SKM-1 (cell line): ENCODE data around the gene PHYHIPL.
"Not testable (repeated sequence)": the region's sequence is repeated elsewhere in the genome, so short reads cannot be mapped to it uniquely, and the experiment has no call there.

Experiments
- DNase-seq: peaks from one replicate; lab custom pipeline; 2025; ENCODE audit not compliant: unreplicated experiment; lab: John Stamatoyannopoulos, UW

Gene PHYHIPL

GRCh38 chr10:59190332-59190731 is 13.9 kb downstream of the PHYHIPL start:
- DNase-seq, result no peak

DNA sequence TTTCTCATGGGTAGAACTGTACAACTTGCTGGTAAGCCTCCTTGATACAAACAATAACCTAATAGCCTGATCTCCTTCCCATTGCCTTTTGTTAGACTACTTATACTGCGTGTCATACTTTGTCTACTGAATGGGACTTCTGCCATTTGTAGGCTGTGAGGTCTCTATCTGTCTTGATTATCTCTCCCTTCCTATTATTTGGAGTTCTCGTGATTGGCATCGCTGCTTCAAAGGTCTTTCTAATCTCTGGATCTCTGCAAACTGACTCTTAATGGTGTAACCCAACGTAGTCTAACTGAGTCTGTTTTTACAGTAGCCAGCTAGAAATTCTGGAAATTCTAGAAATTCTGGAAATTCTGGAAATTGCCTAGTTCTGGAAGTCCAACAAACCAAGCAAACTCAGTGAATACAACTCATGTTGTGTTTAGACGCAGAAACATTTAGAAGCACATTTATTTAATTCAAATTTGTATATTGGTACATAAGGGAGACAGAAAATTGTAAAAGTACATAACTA is 29.8 kb downstream of the PHYHIPL start:
- no peak for DNase-seq

GRCh38 chr10:59212301-59212798 is 35.9 kb downstream of the PHYHIPL start:
- DNase-seq, result no peak

DNA sequence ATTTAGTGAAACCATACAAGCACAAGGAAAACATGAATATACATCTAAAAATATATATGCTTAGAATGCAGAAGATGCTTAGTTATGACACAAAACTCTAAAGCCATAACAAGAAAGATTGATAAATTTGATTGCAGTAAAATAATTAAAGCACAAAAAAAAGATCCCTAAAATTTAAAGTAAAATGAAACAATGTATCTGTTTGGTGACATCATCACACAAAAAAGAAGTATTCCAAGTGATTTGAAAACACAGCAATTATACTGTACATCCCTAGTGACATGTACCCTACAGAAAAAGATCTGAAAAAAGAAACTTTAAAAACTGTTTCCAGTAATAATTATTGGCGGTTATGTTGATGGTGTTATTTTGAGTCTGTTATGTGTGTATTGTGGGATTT is 37.7 kb downstream of the PHYHIPL start:
- no peak for DNase-seq

DNA sequence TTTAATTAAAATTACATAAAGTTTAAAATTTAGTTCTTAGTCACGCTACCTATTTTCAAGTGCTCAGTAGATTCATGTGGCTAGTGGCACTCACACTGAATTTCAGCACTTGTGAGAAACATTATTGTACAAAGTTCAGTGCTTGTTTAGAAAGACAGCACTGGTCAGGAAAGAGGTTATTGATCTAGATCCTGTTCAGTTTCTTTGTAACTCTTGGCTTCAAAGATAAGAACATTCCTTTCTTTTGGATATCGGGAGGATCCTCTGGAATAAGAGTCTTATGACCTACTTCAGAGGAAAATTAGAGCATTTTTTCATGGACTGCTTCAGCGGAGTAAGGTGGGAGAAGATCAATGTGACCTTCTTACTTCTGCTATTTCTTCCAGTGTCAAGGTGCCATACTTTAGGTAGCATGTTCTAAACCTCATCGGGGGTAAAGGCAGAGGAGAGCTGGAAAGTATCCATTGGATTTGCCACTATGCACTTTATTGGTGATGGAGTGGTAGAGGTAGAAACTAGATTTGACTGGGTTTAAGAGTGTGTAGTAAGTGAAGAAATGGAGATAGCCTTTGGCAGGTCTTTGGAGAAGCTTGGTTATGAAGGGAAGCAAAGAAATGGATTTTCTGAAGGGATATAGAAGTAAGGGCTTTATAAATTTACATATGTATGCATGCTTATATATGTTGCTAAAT is 39.9 kb downstream of the PHYHIPL start:
- no peak for DNase-seq

DNA sequence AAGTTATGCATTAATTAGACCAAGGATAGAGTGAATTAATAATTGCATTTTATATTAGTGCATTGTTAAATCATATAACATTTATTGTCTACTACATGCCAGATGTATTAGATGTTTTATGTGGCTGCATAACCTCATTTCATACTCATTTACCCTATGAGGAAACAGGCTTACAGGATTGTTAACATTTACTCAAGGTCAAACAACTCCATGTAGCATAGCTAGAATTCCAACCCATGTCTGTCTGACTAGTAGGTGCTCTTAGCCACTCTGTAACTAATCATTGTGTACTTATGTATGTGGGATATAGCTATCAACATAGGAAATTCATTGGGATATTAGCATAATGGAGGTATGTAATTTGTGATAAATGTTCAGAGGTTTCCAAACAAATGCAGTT is 46.3 kb downstream of the PHYHIPL start:
- DNase-seq, result no peak

DNA sequence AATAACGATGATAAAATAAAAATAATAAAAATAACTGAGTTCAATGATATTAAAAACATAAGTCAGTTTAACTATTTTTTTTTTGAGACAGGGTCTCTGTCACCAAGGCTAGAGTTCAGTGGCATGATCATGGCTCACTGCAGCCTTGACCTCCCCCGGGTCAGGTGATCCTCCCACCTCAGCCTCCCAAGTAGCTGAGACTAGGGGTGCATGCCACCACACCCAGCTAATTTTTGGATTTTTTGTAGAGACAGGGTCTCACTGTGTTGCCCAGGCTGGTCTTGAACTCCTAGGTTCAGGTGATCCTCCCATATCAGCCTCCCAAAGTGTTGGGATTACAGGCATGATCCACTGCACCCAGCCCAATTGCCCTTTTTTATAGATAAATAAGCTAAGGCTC is 47.2 kb downstream of the PHYHIPL start:
- DNase-seq, result not testable (repeated sequence)

- no peak for DNase-seq
Measured at GRCh38 chr10:59225211-59225610, 48.8 kb downstream of the PHYHIPL start.

GRCh38 chr10:59227136-59227673 is 50.8 kb downstream of the PHYHIPL start:
- no peak for DNase-seq

DNA sequence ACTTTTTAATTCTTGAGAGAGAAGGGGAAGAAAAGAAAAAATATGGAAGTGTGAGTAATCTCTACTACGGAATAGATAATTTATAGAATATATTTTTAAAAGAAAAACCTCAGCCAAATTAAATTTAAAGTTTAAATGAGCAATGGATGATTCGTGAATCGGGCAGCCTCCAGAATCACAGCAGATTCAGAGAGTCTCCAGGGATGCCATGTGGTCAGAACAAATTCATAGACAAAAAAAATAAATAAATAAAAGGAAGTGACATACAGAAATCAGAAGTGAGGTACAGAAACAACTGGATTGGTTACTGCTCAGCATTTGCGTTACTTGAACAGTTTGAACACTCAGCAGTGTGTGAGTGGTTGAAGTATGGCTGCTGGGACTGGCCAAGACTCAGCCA is 53.0 kb downstream of the PHYHIPL start:
- no peak for DNase-seq

DNA sequence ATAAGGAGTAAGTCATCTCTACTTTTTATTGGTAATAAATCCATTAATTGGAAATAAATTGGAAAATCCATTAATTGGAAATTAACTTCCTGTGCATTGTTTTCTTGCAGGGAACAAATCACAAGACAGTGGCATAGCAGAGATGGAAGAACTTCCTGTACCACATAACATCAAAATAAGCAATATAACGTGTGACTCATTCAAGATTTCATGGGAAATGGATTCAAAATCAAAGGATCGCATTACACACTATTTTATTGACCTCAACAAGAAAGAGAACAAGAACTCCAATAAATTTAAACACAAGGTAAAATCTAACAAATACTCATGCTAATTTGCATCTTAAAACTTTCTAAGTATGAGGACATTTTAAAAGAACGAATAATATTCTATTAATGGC is 57.8 kb downstream of the PHYHIPL start:
- no peak for DNase-seq

DNA sequence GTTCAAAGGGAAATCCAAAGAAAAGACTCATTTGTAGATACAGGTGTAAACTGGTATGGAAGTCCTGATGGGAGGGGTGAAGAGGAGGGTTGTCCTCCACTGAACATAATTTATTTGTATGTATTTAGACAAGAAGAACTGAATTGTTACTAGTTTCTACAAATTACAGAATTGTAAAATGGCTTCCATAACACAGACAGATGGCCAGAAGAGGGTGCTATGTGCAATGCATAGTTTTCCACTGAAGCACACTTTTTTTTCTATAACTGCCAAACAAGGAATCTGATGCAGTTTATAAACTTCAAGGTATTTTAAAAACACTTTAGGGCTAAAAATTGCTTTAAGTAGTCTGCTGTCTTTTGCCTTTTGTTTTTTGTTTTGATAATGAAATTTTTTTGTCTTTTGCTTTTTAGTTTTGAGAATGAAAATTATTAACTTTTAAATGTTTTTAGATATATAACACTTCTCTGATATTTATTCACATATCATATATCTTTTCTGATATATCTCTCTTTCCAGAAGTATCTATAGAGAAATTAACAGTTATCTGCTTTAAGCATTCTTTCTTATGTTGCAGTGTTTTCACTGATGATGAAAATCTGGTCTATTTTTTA is 58.5 kb downstream of the PHYHIPL start:
- DNase-seq, result no peak

DNA sequence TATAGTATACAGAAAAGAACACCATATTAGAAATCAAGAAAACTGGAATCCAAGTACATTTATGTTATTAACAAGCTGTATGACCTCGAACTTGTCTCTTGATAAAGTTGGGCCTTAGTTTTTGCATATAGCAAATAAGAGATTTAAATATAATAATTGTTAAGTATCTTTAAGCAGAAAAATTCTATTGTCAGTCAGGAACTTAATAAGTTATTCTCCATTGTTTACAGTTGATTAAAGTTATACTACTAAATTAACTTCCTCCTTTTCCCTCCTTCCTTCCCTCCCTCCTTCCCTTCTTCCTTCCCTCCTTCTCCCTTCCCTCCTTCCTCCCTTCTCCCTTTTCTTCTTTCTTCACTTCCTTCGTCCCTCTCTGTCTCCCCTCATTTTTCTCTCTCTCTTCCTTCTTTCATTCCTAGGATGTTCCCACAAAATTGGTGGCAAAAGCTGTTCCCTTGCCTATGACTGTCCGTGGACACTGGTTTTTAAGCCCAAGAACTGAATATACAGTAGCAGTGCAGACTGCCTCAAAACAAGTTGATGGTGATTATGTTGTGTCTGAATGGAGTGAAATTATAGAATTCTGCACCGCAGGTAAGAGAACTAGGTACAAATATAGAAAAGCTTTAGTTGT is 59.7 kb downstream of the PHYHIPL start:
- DNase-seq, result no peak

DNA sequence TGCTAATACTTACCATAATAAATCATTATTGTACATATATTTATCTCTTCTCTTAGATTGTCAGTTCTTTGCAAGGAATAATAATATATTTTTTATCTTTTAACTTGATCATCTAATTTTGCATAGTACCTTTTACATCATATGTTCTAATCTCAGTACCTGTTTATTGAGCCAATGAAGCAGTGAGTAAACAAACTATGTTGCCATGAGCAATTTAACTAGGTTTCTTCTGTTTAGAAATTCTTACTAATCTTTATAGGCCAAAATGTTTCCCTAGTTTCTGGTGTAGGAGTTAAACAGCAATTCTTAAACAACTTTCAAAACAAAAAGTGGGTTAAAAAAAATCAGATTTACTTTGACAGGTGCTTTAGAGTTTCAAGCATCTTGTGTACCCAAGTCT is 61.3 kb downstream of the PHYHIPL start:
- DNase-seq, result no peak

DNA sequence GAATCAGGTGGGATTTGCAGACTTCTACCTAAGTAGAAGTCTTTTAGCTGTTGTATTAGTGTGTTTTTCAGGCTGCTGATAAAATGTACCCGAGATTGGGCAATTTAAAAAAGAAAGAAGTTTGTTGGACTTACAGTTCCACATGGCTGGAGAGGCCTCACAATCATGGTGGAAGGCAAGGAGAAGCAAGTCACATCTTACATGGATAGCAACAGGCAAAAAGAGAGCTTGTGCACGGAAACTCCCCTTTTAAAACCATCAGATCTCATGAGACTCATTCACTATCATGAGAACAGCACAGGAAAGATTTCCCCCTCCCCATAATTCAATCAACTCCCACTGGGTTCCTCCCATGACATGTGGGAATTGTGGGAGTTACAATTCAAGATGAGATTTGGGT is 62.7 kb downstream of the PHYHIPL start:
- not testable (repeated sequence) for DNase-seq

GRCh38 chr10:59240582-59241183 is 64.2 kb downstream of the PHYHIPL start:
- DNase-seq, result peak; percentile 36

- DNase-seq, result no peak
Measured at GRCh38 chr10:59242057-59242456, 65.6 kb downstream of the PHYHIPL start.

DNA sequence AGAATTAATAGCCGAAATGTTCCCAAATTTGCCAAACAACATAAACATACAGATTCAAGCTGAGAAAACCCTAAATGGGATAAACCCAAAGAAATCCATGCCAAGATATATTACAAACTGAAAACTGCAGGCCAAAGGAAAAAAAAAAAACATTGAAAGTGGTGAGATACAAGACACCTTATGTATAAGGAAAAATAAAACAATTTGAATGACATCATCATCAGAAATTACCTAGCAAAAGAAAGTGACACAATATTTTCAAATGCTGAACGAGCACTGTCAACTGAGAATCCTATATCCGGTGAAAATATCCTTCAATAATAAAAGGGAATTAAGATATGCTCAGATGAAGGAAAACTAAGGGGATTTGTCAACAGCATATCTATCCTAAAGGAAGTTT is 66.5 kb downstream of the PHYHIPL start:
- no peak for DNase-seq

DNA sequence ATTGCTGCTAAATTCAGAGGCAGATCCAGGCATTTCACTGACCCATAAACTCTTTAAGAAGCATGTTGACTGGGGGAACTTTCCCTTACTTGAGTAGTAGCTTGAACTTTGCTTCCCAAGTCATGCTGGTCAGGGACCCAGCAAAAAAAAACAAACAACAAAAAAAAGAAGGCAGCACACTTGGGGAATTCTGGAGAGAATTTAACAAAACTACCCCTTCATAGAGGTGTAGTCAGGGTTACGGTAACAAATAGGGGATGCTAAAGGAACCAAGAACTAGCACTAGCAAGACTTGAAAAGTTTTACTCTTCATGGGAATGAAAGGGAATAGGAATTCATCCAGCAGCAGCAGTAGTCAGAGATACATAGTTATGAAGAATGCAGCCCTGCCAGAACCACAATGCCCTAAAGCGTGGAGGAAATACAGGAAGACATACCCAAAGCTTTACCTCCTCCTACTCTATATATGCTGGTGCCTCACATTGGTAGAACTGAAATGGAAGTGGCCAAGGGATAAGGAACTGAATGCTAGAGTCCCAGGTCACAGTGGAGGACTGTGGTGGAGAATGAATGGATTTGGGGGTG is 67.3 kb downstream of the PHYHIPL start:
- DNase-seq, result no peak

DNA sequence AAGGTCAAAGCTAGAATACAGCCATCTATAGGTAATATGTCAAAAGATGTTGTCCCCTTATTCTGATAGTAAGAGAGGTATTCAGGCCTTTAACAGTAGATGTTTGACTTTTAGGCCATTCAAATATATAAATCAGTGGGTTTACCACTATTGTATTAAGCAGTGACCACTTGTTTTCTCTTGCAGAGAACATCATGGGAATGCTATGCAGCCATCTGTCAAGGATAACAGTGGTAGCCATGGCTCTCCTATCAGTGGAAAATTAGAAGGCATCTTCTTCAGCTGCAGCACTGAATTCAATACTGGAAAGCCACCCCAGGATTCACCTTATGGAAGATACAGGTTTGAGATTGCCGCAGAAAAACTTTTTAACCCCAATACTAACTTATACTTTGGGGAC is 68.4 kb downstream of the PHYHIPL start:
- no peak for DNase-seq

DNA sequence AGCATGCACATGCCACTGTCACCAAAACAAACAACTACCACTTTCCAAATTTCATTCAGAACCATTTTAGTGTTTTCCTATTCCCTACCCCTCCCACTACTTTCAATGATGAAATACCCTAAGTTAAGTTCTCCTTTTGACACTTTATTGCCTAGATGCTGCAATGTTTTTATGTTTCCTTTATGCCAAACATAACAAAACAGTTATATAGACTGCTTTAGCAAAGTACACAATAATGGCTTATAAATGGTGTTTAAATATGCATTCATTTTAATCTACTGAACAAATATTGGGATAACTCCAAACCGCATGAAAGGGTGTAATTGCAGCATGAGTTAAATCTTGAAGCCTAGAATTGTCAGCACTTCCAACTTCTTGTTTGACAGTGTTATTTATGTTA is 69.2 kb downstream of the PHYHIPL start:
- no peak for DNase-seq
